DND-41 (cell line): ENCODE data around the gene FAM53A.

Experiments used
- CTCF ChIP-seq: IDR thresholded peaks from 2 replicates; pipeline ENCODE4 v1.5.1; 2012; ENCODE audit warnings: borderline replicate concordance, low read length, moderate library complexity, mild to moderate bottlenecking; ENCODE audit not compliant: poor library complexity, severe bottlenecking; ENCODE audit errors: extremely low read depth
- EZH2 ChIP-seq: IDR thresholded peaks from 3 replicates; pipeline ENCODE4 v1.6.1; 2012; ENCODE audit warnings: borderline replicate concordance, low read depth, mild to moderate bottlenecking, moderate library complexity, low read length, inconsistent platforms; ENCODE audit not compliant: severe bottlenecking

- TF ChIP-seq CTCF: no peak
- no peak for TF ChIP-seq EZH2
Observed at GRCh38 chr4:1646690-1647089, 37.4 kb downstream of the FAM53A start.
